Astrocyte of the spinal cord (primary cell): ENCODE measurements around the gene RNF220.

Experiments used
- DNase-seq: peaks from one replicate; pipeline ENCODE4 v3.0.0; 2011; ENCODE audit warnings: low read depth, low spot score
- H3K4me3 ChIP-seq: 2 replicates; pipeline ENCODE4 v1.5.1; 2011; ENCODE audit warnings: low read depth, mild to moderate bottlenecking, low read length, moderate library complexity
- CTCF ChIP-seq: IDR thresholded peaks from 2 replicates; pipeline ENCODE4 v1.5.1; 2012; ENCODE audit warnings: low read depth, mild to moderate bottlenecking, low read length, inconsistent platforms
- in situ Hi-C: cut with HindIII; loops from 2 replicates; pipeline ENCODE4 v1.10.0; 2017; ENCODE audit warnings: low sequenced_read_pairs

Gene RNF220

DNA sequence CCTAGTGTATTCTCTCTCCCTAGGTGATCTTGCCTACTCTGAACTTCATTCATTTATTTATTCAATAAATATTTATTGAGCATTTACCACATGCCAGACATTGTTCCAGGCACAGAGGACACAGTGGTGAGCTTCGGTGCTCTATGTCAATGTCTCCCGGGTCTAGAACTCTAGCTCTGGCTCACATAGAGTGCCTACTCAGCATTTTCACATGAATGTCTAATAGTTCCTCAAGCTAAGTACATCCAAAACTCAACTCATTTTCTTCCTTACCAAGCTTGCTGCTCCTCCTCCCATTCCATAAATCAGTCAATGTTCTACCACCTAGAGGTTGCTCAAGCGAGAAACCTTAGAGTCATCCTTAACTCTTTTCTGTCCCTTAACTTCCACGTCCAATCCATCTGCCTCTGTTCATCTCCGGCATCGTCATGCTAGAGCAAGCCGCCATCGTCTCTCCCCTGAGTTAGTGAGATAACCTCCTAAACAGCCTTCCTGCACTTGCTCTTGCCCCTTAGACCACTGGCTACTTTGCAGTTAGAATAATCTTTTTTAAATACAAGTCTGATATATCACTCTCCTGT lies 201.7 kb downstream of the RNF220 start:
- DNase-seq = no peak
- no peak overlapping the region for H3K4me3 ChIP-seq
- no peak for TF ChIP-seq CTCF
- in situ Hi-C loops = no loop called here

DNA sequence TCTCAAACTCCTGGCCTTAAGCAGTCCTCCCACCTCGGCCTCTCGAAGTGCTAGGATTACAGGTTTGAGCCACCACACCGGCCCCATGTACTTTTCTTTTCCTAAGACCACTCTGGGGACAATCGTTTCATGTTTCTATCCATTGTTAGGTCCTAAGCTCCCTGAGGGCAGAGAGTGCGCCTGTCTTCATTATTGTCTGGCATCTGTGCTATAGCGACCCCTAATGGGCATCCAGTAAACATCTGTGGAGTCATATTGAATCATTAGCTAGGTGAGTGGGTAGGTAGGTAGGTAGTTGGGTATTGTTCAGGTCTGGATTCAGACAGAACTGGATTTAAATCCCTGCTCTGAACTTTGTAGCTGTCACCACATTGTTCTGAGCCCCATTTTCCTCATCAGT lies 203.1 kb downstream of the RNF220 start:
- in situ Hi-C loops = no loop called here
- no peak for TF ChIP-seq CTCF
- no peak for DNase-seq
- no peak overlapping the region for H3K4me3 ChIP-seq

- peak; percentile 64 for TF ChIP-seq CTCF
- no peak overlapping the region for H3K4me3 ChIP-seq
- in situ Hi-C loops = no loop called here
- DNase-seq = peak; percentile 47
Measured at GRCh38 chr1:44609412-44609767, 204.3 kb downstream of the RNF220 start.

- DNase-seq = no peak
- no peak overlapping the region for H3K4me3 ChIP-seq
- in situ Hi-C loops = no loop called here
- TF ChIP-seq CTCF = no peak
Measured at GRCh38 chr1:44609768-44610526, 204.9 kb downstream of the RNF220 start.

DNA sequence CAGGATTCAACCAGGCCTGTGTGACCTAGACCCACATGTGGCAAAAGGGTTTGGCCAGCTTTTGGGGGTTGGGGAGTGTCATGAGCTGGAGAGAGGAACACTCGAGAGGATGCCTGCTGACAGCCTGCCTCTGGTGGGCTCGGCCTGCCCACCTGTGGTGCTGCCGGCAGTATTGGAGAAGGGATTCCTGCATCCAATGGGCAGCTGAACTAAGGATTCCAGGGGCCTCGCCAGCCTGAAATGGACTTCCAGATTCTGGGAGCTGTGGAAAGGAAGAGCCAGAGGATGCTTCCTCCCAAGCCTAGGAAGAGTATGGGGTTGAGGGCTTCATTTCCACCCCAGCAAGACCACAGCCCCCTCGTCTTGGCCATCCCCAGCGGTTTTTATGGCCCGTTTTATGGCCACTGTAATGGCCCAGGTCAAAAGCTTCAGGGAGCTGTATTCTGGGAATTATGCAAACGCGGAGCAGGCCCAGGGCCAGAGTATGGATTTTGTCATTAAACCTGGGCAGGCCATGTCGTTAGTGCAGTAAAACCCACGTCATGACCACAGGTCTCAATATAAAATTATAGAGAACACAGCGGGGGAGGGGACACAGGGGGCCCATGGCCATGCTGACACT lies 205.6 kb downstream of the RNF220 start:
- DNase-seq = no peak
- in situ Hi-C loops = no loop called here
- TF ChIP-seq CTCF = no peak
- no peak overlapping the region for H3K4me3 ChIP-seq

DNA sequence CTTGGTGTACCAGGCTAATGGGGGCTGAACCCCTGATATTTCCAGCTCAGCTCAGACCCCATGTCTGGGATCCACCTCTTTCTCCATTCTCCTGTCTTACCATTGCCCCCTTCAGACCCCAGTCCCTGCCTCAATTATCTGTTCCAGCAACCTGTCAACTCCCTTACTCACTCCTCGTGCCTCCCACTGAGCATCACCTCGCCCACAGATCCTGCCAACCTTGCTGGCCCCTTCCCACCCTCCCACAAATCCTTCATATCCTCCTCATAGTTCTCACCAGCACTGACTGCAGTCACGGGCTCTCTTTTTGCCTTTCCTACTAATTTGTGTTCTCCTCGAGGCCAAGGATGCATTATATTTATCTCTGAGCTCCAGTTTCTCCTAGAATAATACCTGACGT lies 206.4 kb downstream of the RNF220 start:
- no peak for DNase-seq

More for the DNA sequence above, 206.4 kb downstream of the RNF220 start:
- TF ChIP-seq CTCF = no peak
- H3K4me3 ChIP-seq = no peak overlapping the region
- in situ Hi-C loops = no loop called here
